Activated T-cell treated with anti-CD3 and anti-CD28 coated beads, Interleukin-2, amount 50 U/mL, for 24 hours (primary cell): Measurements from ENCODE around the gene HIGD1C.
A peak's percentile ranks its signal among the peaks of the same experiment; 100 is the strongest.
"Not testable (repeated sequence)": the region's sequence is repeated elsewhere in the genome, so short reads cannot be mapped to it uniquely, and the experiment has no call there.

Experiments
- DNase-seq: peaks from one replicate; pipeline ENCODE4 v3.0.0-alpha.2; 2020
- H3K27ac Mint-ChIP-seq: 2 replicates; pipeline ENCODE4 v1.8.0; 2020; ENCODE audit warnings: mild to moderate bottlenecking, mixed read lengths
- H3K27me3 Mint-ChIP-seq: 2 replicates; pipeline ENCODE4 v1.8.0; 2020; ENCODE audit warnings: mixed read lengths
- H3K36me3 Mint-ChIP-seq: 2 replicates; pipeline ENCODE4 v1.8.0; 2020; ENCODE audit warnings: low read depth, mixed read lengths
- H3K4me1 Mint-ChIP-seq: 2 replicates; pipeline ENCODE4 v1.8.0; 2020; ENCODE audit warnings: low read depth, mixed read lengths
- H3K4me3 Mint-ChIP-seq: 2 replicates; pipeline ENCODE4 v1.8.0; 2020; ENCODE audit warnings: mild to moderate bottlenecking, moderate library complexity, mixed read lengths
- H3K9me3 Mint-ChIP-seq: 2 replicates; pipeline ENCODE4 v1.8.0; 2020; ENCODE audit warnings: mixed read lengths

Gene HIGD1C

DNA sequence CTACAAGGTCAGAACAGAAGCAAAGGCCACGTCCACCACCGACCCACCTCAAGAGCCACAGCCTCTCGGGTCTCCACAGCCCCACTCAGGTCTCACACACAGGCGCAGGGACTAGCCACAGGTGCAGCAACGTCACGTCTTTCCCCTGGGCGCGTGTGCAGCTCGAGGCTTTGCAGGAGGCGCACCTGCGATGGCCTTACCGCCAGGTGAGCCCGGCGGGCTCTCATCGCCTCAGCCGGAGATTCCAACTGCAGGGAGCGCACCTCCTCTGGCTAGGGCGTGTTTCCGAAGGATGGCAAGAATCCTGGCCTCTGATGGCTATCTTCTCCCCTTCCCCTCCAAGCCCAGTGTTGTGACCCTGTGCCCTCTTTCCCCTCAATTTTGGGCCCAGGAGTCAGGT is at the start of gene HIGD1C:
HIGD1C (plus strand) TSS at position 35 of the 400 bp plus-strand sequence. CDS start 1,455 bp downstream, outside the sequence.
- no peak for DNase-seq
- Mint-ChIP-seq H3K4me3 (no peak within 1 kb of the TSS), H3K27me3 (no peaks in the 10 kb centered on the region), H3K36me3 (no peaks in the 10 kb centered on the region), H3K4me1 (no peaks in the 10 kb centered on the region), H3K9me3 (no peaks in the 10 kb centered on the region), H3K27ac (no peak within 1 kb of the TSS)

DNA sequence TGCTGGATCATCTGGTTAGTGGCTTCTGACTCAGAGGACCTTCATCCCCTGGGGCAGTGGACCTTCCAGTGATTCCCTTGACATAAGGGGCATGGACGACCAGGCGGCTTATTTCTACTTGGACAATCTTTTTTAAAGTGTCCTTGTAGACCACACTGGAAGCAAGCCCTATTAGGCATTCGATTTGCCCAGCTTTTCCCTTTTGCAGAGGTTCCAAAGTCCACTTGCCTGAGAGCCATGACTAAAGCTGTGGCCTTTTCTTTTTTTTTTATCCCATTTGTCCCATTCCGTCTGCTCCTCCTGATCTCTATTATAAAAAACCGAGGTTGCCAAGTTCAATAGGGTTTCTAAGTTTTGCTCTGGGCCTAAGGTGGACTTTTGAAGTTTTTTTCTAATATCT is 43.9 kb upstream of the HIGD1C start:
- H3K36me3 Mint-ChIP-seq, DNase-seq, H3K27ac Mint-ChIP-seq, H3K4me1 Mint-ChIP-seq, H3K27me3 Mint-ChIP-seq, H3K4me3 Mint-ChIP-seq: not testable (repeated sequence)
- peaks cover 20% of the 10 kb centered on the region for H3K9me3 Mint-ChIP-seq

DNA sequence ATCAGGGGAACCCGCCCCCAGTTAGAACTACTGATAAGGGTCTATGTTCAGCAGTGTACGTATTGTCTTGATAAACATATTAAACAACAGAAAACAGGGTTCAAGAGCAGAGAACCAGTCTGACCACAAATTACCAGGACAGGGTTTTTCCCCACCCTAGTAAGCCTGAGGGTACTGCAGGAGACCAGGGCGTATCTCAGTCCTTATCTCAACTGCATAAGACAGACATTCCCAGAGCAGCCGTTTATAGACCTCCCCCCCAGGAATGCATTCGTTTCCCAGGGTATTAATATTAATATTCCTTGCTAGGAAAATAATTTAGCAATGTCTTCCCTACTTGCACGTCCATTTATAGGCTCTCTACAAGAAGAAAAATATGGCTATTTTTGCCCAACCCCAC is 40.0 kb upstream of the HIGD1C start:
- H3K27ac Mint-ChIP-seq, H3K27me3 Mint-ChIP-seq, H3K4me3 Mint-ChIP-seq, H3K4me1 Mint-ChIP-seq, DNase-seq, H3K36me3 Mint-ChIP-seq: not testable (repeated sequence)
- H3K9me3 Mint-ChIP-seq, result peaks cover 42% of the 10 kb centered on the region

DNA sequence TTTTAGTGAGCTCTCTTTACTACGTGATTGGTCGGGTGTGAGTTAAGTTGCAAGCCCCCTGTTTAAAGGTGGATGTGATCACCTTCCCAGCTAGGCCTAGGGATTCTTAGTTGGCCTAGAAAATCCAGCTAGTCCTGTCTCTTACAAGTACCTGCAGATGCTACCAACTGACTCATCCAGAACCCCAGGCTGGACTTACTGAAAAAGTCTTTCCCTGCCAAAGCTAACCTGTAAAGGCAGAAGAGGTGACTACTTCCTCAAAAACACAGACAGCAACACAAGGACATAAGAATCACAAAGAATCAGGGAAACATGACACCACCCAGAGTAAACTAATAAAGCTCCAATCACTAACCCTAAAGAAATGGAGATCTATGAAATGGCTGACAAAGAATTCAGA is 39.1 kb upstream of the HIGD1C start:
- Mint-ChIP-seq H3K36me3 (peaks cover 4% of the 10 kb centered on the region), H3K4me3 (no peak overlapping the region), H3K4me1 (no peaks in the 10 kb centered on the region), H3K9me3 (peaks cover 42% of the 10 kb centered on the region), H3K27ac (no peak overlapping the region), H3K27me3 (peaks cover 5% of the 10 kb centered on the region)
- DNase-seq, result no peak

DNA sequence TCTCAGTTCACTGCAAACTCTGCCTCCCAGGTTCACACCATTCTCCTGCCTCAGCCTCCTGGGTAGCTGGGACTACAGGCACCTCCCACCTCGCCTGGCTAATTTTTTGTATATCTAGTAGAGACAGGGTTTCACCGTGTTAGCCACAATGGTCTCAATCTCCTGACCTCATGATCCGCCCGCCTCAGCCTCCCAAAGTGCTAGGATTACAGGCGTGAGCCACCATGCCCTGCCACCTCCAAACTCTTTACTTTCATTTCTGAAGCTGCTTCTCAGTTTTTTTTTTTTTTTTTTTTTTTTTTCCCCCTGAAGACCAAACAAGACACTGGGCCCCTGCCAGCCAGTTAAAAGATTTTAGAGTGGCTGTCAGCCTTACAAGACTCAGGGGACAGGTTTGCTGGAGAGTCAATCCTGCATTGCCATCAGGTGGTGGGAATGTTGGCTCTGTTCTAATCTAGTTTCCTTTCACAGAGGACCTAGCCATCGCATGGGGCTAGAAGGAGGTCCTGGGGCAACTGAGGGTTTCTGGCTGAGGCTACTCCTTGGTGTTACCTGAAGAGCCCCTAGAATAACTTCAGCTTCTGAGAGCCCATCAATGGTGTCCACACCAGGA is 37.4 kb upstream of the HIGD1C start:
- peaks cover 5% of the 10 kb centered on the region for H3K27me3 Mint-ChIP-seq
- H3K4me1 Mint-ChIP-seq, result peaks cover 5% of the 10 kb centered on the region
- H3K36me3 Mint-ChIP-seq, result peaks cover 4% of the 10 kb centered on the region
- no peak overlapping the region for H3K27ac Mint-ChIP-seq
- no peak for DNase-seq
- peaks cover 42% of the 10 kb centered on the region for H3K9me3 Mint-ChIP-seq
- H3K4me3 Mint-ChIP-seq, result no peak overlapping the region

DNA sequence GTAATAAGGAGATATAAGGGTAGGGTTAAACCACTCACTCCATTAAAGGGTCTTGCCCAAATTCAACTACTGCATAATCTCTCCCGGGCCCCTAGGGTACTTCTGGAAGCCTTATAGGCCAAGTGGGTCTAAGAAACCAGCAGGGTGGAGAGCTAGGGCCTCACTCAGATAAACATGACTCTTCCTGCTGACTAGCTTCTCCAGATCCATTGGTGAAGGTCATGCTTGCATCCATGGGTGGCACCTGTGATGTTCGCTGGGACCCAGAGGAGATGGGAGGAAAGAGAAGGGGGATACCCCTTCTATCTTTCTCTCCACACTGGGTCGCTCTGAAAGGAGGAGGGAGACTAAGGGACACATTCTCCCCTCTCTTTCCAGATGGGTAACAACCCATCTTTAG is 36.1 kb upstream of the HIGD1C start:
- Mint-ChIP-seq H3K27ac (no peak overlapping the region), H3K36me3 (peaks cover 4% of the 10 kb centered on the region), H3K9me3 (peaks cover 37% of the 10 kb centered on the region), H3K4me1 (peaks cover 5% of the 10 kb centered on the region), H3K27me3 (peaks cover under 1% of the 10 kb centered on the region), H3K4me3 (no peak overlapping the region)
- DNase-seq, result no peak

DNA sequence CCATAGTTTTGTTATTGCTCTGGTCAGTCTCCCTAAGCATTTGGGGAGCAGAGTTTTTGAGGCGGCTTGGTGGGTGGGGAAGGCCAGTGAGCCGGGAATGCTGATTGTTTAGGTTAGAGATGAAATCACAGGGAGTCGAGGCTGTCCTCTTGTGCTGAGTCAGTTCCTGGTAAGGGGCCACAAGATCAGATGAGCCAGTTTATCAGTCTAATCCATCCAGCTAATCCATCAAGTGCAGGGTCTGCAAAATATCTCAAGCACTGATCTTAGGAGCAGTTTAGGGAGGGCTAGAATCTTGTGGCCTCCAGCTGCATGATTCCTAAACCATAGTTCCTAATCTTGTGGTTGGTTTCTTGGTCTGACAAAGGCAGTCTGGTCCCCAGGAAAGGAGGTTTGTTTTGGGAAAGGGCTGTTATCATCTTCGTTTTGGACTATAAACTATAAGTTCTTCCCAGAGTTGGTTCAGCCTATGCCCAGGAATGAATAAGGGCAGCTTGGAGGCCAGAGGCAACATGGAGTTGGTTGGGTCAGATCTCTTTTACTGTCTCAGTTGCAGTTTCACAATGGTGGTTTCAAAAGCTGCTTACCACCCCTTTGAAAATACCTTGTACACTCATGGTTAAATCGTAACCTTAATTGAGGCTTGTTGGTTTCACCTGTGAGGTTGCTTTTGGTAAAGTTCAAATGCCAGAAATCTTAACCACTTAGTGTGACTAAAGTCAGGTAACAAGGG is 33.6 kb upstream of the HIGD1C start:
- peaks cover 4% of the 10 kb centered on the region for H3K36me3 Mint-ChIP-seq
- peaks cover 19% of the 10 kb centered on the region for H3K9me3 Mint-ChIP-seq
- H3K27ac Mint-ChIP-seq, result no peak overlapping the region
- H3K4me3 Mint-ChIP-seq, result no peak overlapping the region
- H3K27me3 Mint-ChIP-seq, result no peaks in the 10 kb centered on the region
- DNase-seq, result no peak
- H3K4me1 Mint-ChIP-seq, result peaks cover 12% of the 10 kb centered on the region

DNA sequence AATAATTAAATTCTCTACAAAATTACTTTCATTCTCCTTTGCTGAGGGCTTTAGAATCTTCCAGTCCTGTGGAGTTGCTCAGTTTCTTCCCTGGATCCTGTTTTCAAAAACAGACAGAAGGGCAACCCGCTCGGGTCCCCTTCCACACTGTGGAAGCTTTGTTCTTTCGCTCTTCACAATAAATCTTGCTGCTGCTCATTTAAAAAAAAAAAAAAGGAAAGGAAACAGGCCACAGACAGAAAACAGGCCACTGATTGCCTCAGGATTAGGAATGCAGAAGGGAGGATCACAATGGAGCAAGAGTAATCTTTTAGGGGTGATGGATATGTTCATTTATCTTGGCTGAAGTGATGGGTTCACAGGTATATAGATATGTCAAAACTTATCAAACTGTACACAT is 29.5 kb upstream of the HIGD1C start:
- DNase-seq, result no peak
- no peaks in the 10 kb centered on the region for H3K9me3 Mint-ChIP-seq
- no peaks in the 10 kb centered on the region for H3K36me3 Mint-ChIP-seq
- H3K27me3 Mint-ChIP-seq, result no peaks in the 10 kb centered on the region
- no peak overlapping the region for H3K27ac Mint-ChIP-seq
- H3K4me1 Mint-ChIP-seq, result peaks cover 30% of the 10 kb centered on the region
- no peak overlapping the region for H3K4me3 Mint-ChIP-seq

DNA sequence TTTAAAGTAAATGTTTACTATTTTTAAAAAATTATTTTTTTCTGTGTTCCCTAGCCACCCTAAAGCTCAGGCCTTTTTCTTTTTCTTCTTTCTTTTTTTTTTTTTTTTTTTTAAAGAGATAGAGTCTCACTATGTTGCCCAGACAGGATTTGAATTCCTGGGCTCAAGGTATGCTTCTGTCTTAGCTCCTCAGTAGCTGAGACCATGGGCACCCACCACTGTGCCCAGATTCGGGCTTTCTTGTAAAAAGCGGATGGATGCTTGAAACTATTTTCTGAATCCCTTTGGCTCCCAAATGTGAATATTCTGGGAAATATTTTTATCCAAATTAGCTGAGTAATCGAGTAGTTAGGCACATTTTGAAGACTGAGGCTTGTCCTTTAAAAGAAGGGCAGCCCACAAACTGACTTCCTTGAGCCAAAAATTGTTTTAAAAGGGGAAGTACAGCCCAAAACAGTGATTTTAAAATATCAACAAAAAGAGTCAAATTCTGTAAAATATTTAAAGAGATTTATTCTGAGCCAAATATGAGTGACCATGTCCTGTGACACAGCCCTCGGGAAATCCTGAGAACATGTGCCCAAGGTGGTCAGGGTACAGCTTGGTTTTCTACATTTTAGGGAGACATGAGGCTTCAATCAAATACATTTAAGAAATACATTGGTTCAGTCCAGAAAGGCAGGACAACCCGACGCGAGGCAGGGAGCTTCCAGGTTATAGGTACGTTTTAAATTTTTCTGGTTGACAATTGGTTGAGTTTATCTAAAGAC is 28.8 kb upstream of the HIGD1C start:
- DNase-seq, result no peak
- peak overlapping the region; percentile 48 for H3K4me3 Mint-ChIP-seq
- no peaks in the 10 kb centered on the region for H3K9me3 Mint-ChIP-seq
- H3K36me3 Mint-ChIP-seq, result no peaks in the 10 kb centered on the region
- no peaks in the 10 kb centered on the region for H3K27me3 Mint-ChIP-seq
- H3K4me1 Mint-ChIP-seq, result peaks cover 29% of the 10 kb centered on the region
- peak overlapping the region; percentile 45 for H3K27ac Mint-ChIP-seq

DNA sequence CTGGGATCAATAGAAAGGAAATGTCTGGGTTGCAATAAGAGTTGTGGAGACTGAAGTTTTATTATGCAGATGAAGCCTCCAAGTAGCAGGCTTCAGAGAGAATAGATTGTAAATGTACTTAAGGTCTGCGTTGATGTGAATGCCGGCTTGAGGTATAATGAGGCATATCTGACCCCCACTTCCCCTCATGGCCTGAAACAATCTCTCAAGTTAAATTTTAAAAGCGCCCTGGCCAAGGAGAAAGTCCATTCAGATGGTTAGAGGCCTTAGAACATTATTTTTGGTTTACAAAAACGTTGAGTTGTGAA is 28.3 kb upstream of the HIGD1C start:
- DNase-seq, result no peak
- no peaks in the 10 kb centered on the region for H3K27me3 Mint-ChIP-seq
- H3K4me1 Mint-ChIP-seq, result peaks cover 25% of the 10 kb centered on the region
- H3K4me3 Mint-ChIP-seq, result peak overlapping the region; percentile 48
- H3K36me3 Mint-ChIP-seq, result no peaks in the 10 kb centered on the region
- H3K9me3 Mint-ChIP-seq, result no peaks in the 10 kb centered on the region
- H3K27ac Mint-ChIP-seq, result peak overlapping the region; percentile 45

DNA sequence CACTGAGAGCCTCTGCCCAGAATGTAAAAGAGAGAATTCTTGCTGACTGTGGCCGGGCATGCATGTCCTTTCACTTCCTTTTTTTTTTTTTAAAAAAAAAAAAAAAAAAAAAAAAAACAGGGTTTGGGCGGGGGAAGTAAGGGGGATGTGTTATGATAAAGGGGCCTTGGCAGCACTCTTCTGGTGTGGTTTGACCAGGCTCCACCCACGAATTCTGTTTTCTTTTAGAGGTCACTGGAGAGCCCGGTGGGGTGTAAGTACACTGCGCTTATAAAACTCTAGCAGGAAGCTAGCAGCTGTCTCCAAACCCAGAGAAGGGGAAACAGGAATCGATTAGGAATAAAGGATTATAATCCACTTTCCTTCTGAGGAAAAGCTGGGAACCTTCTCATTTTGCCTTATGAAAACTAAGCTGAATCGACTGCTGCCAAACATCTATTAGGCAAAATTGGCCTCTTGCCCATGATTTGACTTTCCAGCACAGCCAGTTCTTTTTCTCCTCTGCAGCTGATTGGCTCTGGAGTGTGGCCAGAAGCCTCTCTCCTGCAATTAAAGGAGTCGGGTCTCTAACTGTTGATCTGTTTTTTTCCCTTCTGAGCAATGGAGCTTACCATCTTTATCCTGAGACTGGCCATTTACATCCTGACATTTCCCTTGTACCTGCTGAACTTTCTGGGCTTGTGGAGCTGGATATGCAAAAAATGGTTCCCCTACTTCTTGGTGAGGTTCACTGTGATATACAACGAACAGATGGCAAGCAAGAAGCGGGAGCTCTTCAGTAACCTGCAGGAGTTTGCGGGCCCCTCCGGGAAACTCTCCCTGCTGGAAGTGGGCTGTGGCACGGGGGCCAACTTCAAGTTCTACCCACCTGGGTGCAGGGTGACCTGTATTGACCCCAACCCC is 27.7 kb upstream of the HIGD1C start:
- Mint-ChIP-seq H3K27me3 (no peaks in the 10 kb centered on the region), H3K9me3 (no peaks in the 10 kb centered on the region), H3K4me3 (peak overlapping the region; percentile 48), H3K36me3 (no peaks in the 10 kb centered on the region), H3K27ac (peak overlapping the region; percentile 63), H3K4me1 (peaks cover 25% of the 10 kb centered on the region)
- no peak for DNase-seq

DNA sequence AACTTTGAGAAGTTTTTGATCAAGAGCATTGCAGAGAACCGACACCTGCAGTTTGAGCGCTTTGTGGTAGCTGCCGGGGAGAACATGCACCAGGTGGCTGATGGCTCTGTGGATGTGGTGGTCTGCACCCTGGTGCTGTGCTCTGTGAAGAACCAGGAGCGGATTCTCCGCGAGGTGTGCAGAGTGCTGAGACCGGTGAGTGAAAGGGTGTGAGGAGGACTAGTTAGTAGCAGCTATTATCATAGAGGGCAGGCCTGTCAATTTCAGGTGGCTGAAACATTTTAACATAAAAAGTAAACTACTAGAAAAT is 27.0 kb upstream of the HIGD1C start:
- peak overlapping the region; percentile 48 for H3K4me3 Mint-ChIP-seq
- H3K27ac Mint-ChIP-seq, result peak overlapping the region; percentile 63
- H3K9me3 Mint-ChIP-seq, result no peaks in the 10 kb centered on the region
- peaks cover 25% of the 10 kb centered on the region for H3K4me1 Mint-ChIP-seq
- no peaks in the 10 kb centered on the region for H3K36me3 Mint-ChIP-seq
- H3K27me3 Mint-ChIP-seq, result no peaks in the 10 kb centered on the region
- DNase-seq, result no peak

DNA sequence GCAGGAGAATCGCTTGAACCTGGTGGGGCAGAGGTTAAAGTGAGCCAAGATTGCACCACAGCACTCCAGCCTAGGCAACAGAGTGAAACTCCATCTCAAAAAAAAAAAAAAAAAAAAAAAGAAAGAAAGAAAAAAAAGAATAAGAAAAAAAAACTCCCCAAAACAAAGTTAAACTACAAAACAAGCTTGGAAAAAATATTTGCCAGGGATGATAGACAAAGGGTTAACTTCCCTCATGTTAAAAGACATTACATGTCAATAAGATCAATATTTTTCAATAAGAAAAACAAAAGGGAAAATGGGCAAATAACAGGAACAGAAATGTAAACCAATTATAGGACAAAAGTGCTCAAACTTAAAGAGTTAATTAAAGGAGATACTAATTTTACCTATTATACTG is 26.4 kb upstream of the HIGD1C start:
- H3K36me3 Mint-ChIP-seq, result no peaks in the 10 kb centered on the region
- H3K27ac Mint-ChIP-seq, result no peak overlapping the region
- peaks cover 25% of the 10 kb centered on the region for H3K4me1 Mint-ChIP-seq
- no peaks in the 10 kb centered on the region for H3K27me3 Mint-ChIP-seq
- no peak for DNase-seq
- H3K4me3 Mint-ChIP-seq, result no peak overlapping the region
- no peaks in the 10 kb centered on the region for H3K9me3 Mint-ChIP-seq

DNA sequence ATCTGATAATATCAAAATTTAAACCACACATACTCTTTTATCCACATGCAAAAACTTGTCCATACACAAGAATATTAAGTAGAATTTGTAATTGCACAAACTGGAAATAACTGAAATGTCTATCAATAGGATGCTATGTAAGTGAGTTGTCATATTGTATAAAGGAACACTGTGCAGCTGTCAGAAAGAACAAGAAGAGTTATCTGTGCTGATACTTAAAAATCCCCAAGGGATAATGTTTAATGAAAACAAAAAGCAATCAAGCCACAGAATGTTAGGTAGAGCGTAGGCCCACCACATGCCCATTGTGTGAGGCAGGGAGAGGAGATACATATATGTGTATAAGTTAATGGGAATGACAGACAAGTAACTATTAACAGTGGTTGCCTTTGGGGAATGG is 25.9 kb upstream of the HIGD1C start:
- peaks cover 25% of the 10 kb centered on the region for H3K4me1 Mint-ChIP-seq
- H3K9me3 Mint-ChIP-seq, result no peaks in the 10 kb centered on the region
- H3K27ac Mint-ChIP-seq, result no peak overlapping the region
- H3K4me3 Mint-ChIP-seq, result no peak overlapping the region
- no peaks in the 10 kb centered on the region for H3K27me3 Mint-ChIP-seq
- H3K36me3 Mint-ChIP-seq, result no peaks in the 10 kb centered on the region
- DNase-seq, result no peak
